Limb (tissue), 2 donors: Measurements from ENCODE around the gene MTR.

Experiments
- DNase-seq, 2 donors: peaks; one replicate each; pipeline ENCODE4 v3.0.0-alpha.2; 2016; ENCODE audit errors: extremely low spot score in 2 of 2

The MTR gene

GRCh38 chr1:236795035-236795756, at the start of gene MTR:
Gene MTR, plus strand, starts transcription at chr1:236795292. Its CDS starts 412 bp downstream, at chr1:236795704.
- peak; percentile 97 for DNase-seq

GRCh38 chr1:236746785-236747184, 48.3 kb upstream of the MTR start:
- no peak for DNase-seq

GRCh38 chr1:236747311-236747985, 47.6 kb upstream of the MTR start:
- no peak for DNase-seq

GRCh38 chr1:236748268-236748870, 46.7 kb upstream of the MTR start:
- DNase-seq: no peak

GRCh38 chr1:236750928-236751327, 44.2 kb upstream of the MTR start:
- no peak for DNase-seq

- DNase-seq: no peak
These were observed 43.7 kb upstream of the MTR start for GRCh38 chr1:236751385-236751784.

- DNase-seq: no peak
These were observed 43.2 kb upstream of the MTR start for GRCh38 chr1:236751935-236752334.

GRCh38 chr1:236753516-236753915, 41.6 kb upstream of the MTR start:
- DNase-seq: no peak

GRCh38 chr1:236753964-236754363, 41.1 kb upstream of the MTR start:
- no peak for DNase-seq

- DNase-seq: no peak
These were observed 40.4 kb upstream of the MTR start for GRCh38 chr1:236754525-236755210.

GRCh38 chr1:236757640-236758039, 37.5 kb upstream of the MTR start:
- DNase-seq: no peak

- peak in 1 of 2 donors; percentile 51 for DNase-seq
These were observed 35.7 kb upstream of the MTR start for GRCh38 chr1:236759252-236759859.

- DNase-seq: no peak
These were observed 34.6 kb upstream of the MTR start for GRCh38 chr1:236760480-236760879.

- DNase-seq: no peak
These were observed 34.1 kb upstream of the MTR start for GRCh38 chr1:236760986-236761385.

- DNase-seq: no peak
These were observed 33.5 kb upstream of the MTR start for GRCh38 chr1:236761397-236762132.

GRCh38 chr1:236762410-236762809, 32.7 kb upstream of the MTR start:
- DNase-seq: no peak

- no peak for DNase-seq
These were observed 29.3 kb upstream of the MTR start for GRCh38 chr1:236765831-236766230.

- no peak for DNase-seq
These were observed 28.6 kb upstream of the MTR start for GRCh38 chr1:236766506-236766905.

- DNase-seq: no peak
These were observed 27.8 kb upstream of the MTR start for GRCh38 chr1:236767276-236767675.

- no peak for DNase-seq
These were observed 26.5 kb upstream of the MTR start for GRCh38 chr1:236768601-236769000.

- DNase-seq: no peak
These were observed 21.2 kb upstream of the MTR start for GRCh38 chr1:236773919-236774318.
